Left colon (tissue), 2 donors: Measurements from ENCODE around the gene ZDHHC8. TPM values are rescaled to one million over a fixed set of nuclear protein-coding genes. Genes with fewer than 3 reads are reported as not detected.

ENCODE experiments used
- ATAC-seq: fragments of 200-7000 bp; cut with Tn5 transposase; one replicate; pipeline ENCODE4 v1.9.1; 2020; ENCODE audit warnings: mild to moderate bottlenecking, moderate library complexity
- DNase-seq, 2 donors: peaks; one replicate each; pipeline ENCODE4 v3.0.0-alpha.2; 2020
- intact Hi-C, 2 donors: fragments of 100-400 bp; cut with DNase I in 1 of 2; cut with micrococcal nuclease in 1 of 2; formaldehyde crosslinking; loops; one replicate each; pipeline versions ENCODE4 v1.11.2 to v1.14.0; 2022; cut with DNase I, micrococcal nuclease
- total RNA-seq, 2 donors: library from RNA; stranded (reverse); fragmentation: NEBNext Ultra II Directional; extraction: Animal tissue kit (Norgen Biotek cat#: 25700); gene quantifications; one replicate each; pipeline ENCODE4 v1.2.1, GENCODE V29; 2021
- donor health status: DM: no; HTN: no; CAD: no.
- donor health status: DM: yes; HTN: yes; CAD: no.

Gene ZDHHC8
- total RNA-seq, 2 donors from 2014 or later = 36.9 to 37.0 TPM

DNA sequence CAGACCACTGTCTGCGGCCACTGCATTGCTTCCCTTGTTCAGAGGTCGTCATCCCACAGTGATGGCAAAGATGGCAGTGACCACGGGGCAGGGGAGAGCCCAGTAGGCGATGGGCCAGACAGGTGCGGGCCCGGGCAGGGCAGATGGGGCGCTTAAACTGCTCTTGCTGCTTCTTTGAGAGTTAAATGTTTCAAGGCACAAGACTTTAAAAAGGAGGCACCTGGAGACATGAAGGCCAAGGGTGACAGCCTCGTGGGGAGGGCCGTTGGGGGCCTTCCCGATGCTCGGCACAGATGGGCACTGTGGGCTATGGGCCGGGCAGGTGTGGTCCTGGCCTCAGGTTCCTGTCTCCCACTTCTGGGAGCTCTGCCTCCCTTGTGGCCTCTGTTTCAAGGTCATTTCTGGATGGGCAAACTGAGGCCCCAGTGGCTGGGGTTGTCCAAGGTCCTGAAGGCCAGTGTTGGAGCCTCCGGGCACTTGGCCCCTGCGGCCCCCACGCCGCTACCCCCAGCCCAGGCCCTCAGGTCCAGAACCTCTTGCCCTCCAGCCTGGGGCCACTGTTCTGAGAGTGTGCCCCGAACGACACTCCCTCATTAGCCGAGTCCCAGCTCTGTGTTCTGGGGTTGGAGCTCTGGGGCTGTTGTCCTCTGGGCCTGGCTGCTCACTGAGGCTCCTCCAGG lies 36.2 kb downstream of the ZDHHC8 start:
- intact Hi-C loops = no loop called here
- ATAC-seq = no peak
- no peak for DNase-seq

DNA sequence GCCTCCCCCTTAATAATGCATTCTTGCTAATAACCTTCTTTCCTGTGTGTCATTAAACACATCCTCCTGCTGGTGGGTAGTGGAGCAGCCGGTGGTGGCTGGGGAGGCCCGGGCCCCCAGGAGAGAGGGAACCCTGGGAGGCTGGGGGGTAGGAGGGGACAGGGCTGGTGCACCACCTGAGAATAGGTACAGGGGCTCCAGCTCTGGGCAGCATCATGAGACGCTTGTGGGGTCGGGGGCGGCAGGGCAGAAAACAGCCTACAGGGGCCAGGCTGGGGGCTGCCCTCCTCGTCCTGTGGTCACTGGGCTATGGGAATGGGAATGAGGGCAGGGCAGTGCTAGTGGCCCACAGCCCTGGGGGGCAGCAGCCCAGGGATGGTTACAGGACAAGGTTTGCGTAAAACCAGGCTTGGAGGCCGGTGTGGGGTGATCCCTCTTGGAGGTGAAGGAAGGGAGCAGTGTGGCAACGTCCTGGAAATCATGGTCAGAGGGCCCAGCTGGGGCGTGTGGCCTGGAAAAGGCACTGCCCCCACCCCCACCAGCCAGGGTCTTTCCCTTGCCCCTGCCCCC lies 37.7 kb downstream of the ZDHHC8 start:
- intact Hi-C loops = no loop called here
- DNase-seq = no peak
- ATAC-seq = no peak

DNA sequence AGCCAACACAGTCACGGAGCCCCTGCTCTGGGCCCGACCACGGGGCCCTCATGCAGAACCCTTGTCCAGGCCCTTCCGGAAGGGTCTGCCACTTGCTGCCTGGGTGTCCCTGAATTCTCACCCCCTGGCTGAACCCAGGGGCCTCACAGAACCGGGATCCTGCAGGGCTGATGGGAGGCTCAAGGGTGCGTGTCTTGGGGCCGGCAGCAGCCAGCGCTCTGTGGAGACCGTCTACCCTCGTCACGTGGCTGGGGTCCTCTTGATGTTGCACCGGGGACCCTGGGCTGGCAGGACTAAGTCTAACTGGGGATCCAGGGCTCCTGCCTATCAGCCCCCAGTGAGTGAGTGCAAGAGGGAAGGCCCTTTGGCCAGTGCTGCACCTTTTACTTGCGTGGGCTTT lies 38.6 kb downstream of the ZDHHC8 start:
- ATAC-seq = no peak
- intact Hi-C loops = no loop called here
- DNase-seq = no peak

DNA sequence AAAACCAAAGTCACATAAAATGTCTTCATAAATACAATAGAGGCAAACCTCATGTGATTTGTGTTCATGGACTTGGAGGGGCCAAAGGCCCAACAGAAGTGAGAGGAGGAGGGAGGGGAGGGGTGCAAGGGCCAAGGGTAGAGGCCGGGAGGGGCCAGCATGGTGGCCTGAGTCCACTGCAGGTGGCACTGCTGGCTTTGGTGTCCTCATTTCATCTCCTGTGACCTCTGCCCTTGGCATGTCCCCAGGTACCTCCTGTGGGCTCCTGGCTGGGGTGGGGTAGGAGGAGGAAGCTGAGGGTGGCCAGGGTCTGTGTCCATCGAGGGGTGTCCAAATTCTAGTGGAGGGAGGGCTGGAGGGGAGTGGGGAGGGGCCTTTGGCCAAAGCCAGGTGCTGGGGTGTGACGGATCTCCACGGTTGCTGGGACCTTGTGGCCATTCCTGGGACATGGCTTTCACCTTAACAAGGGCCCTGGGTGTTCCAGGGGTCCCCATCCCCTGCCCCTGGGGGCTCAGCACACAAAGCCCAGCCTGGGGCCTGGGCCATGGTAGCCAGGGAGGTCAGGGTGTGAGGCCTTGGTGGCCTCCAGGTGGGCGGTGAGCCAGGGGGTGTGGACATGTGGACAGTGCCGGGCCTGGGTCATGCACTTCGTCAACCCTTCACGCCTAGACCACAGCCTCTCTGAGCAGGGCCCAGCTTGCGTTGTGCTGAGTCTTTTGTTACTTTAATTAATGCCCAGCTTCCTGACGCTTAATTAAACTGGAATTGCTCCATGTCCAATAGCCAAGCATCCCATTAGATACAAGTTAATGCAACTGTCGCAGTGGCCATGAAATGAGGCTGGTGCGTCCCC lies 39.9 kb downstream of the ZDHHC8 start:
- ATAC-seq (no peak), DNase-seq (no peak)
- intact Hi-C loops = no loop called here

DNA sequence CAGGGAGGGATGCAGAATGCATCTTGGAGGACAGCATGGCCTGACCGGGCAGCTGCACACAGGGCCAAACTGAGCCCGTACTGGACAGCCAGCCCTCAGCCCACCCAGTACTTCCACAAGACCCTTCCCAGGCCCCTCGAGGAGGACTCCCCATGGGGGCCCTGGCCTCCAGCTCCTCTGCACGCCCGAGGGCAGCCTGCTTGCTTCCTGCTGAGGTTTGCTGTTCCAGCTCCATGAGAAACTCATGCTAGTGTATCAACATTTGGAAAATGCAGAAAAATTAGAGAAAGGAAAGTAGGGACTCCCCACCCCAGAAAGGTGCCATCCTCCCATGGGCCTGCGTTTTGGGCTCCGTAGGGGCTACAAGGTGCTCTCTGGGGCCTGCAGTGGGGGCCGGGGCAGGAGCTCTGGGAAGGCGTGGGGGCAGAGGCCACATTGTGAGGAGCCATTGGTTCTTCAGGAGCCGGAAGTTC lies 40.6 kb downstream of the ZDHHC8 start:
- DNase-seq (no peak), ATAC-seq (no peak)

DNA sequence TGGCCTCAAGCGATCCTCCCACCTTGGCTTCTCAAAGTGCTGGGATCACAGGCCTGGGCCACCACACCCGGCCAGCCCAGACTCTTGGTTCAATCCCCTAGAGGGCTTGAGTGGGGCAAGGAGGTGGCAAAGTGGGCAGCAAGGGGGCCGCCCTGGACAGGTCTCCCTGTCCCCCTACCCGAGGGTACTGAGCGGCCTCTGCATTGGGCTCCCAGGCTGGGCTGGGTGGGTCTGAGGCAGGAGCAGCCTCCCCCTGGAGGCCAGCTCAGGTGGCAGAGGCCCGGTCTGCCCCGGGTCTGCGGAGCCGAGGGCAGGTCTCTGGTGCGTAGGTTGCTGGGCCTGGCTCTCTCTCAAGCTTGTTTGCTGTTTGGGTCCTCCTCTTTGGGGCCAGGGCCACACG lies 41.6 kb downstream of the ZDHHC8 start:
- intact Hi-C loops = no loop called here
- ATAC-seq (no peak), DNase-seq (no peak)

More for the DNA sequence above, 40.6 kb downstream of the ZDHHC8 start:
- intact Hi-C loops = no loop called here

DNA sequence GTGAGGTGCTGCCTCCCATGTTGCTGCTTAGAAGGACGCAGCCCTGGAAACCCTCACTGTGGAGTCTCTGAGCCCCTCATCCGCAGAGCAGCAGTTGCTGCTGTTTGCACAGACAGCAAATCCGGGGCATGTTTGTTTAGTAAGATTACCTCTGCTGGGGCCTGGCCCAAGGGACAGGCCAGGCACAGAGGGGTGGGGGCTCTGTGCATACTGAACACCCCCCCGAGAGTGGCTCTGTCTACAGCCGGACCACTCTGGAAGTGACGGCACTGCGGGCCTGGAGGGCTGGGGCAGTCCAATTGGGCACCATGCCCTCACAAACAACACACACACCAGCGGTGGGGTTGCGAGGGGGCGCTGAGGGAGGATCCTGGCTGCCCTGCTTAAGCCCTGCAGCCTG lies 42.2 kb downstream of the ZDHHC8 start:
- intact Hi-C loops = no loop called here
- DNase-seq (no peak), ATAC-seq (no peak)

DNA sequence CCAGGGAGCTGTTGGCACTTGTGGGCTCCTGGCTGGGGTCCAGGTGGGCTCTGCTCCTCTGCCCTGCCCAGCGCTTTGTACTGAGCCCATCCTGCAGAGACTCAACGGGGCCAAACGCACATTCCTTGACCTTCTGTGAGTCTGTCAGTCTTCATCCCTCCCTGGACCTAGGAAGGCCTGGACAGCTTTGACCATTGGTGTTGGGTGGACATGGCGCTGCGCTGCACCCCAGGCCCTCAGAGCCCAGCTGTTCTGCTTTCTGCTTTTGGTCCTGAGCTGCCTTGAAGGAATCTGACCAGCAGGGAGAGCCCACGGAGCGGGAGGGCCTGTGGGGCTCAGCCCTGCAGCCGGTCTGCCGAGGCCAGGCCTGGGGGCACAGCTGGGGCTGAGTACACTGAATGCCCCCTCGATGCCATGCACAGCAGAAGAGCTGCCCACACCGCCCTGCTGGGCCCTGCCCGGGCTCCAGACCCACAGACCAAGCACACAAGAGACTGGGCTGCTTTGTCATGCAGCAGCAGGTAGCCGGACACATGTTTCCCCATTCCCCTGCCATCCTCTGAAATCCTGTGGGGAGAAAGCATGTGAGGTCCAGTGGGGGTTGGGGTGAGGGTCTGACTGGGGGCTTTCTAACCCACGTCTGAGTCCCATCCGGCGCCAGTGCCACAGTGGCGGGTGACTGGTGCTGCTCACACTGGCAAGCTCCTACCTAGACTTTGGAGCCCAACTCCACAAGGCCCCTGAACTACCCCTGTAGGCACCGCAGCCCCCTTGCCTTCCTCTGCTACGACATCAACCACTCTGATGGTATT lies 43.4 kb downstream of the ZDHHC8 start:
- ATAC-seq (peak; percentile 56), DNase-seq (no peak)
- intact Hi-C loops = no loop called here

DNA sequence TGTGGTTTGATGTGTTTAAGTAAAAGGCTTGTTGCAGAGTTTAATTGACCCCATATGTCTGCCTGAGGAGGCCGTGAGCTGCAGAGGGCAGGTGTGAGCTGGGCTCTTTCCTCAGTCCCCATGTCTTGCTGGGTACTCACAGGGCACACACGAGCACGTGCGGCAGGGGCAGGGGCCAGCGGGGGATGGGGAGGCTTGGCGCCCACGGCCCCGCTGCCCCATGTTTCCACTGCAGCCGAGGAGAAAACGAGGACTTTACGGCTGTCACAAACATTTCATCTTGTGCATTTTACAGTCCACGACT lies 43.9 kb downstream of the ZDHHC8 start:
- intact Hi-C loops = no loop called here
- ATAC-seq (no peak), DNase-seq (no peak)

DNA sequence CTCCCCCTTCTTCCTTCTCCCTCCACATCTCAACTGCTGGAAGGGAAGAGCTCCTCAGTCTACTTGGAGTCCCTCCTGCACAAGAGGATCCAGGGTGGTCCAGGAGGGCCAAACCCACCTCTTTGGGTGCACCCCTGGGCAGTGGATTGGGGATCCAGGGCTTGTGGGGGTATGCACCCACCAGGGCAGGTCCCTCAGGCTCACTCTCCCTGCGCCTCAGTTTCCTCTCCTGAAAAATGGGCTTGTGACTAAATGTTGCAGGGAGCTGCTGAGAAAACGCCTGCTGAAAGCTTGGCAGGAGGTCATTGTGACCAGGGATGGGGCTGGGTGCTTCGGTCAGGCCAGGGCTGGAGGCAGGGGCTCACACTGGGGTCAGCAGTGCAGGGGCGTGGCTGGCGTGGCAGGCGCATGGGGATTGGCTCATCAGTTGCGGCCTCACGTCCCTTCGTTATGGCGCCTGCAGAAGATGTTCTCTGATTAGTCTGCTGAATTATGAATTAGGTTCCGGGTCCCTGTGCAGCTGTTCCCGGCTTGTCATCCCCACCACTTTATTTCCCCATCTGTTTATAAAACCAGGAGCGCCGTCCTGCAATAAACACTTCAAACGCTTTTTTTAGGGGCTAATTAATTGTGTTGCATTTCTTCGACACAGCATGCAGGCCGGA lies 44.9 kb downstream of the ZDHHC8 start:
- ATAC-seq = no peak
- no peak for DNase-seq
- intact Hi-C loops = no loop called here

DNA sequence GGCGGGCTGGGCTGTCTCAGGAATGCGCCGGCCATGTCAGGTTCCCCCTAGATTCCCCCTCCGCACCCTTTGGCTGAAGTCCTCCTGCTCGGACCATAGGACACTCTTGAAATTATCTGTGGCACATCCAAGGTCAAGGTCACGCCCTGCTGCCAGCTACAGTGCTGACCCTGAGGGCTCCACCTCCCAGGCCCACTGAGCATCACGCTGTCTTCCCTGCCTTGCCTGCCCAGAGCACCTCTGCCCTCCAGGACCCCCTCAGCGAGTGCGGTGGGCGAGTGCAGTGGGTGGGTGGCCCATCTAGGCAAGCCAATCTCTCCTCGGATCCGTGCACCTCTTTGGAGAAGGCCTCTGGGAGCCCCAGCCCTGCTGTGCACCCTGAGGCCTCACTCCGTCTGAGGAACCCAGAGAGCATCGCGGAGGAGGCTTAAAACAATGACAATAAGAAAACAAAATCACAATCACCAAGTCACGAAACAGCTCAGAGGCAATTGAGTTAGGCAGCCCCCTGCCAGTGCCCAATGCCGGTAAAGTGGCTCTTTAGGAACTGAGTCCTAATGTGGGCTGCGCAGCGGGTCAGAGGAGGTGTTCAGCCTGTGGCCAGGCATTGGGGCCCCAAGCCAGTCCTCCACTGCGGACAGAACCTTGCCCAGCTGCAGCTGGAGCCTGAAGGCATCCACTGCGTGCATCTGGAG lies 45.8 kb downstream of the ZDHHC8 start:
- intact Hi-C loops = no loop called here
- ATAC-seq = no peak
- no peak for DNase-seq

DNA sequence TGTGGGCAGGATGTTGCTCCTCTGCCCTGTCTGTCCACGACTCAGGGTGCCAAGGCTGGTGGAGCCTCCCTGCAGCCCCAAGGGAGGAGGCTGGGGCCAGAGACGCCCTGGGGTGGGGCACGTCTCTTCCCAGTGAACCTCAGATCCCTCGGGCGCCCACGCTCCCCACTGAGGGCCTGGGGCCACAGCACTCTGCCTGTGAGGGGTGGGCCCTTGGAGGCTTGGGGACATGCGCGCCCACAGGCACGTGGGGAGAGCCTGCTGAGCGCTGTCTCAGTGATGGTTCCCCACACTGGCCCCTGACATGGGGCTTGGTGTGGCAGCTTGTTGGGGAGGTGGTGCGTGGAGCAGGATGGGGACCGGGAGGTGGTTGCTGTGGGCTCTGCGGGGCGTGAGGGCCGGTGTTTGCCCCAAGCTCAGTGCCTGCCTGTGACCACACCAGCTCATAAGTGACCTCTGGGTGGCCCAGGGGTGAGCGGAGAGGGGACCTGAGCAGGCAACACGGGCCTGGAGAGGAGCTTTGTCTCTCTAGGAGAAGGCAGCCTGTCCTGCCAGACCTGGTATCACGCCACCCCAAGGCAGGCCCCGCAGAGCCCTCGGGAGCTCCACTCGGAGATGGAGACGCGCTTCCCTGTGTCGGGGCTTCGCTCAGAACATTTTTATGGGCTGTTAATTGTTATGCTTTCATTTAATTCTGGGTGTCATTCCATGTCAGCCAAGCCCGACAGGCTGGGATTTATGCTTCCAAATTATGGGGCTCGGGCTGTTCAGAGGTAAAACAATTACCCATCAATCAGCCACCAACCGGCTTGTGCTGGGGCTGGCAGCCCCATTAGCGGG lies 46.7 kb downstream of the ZDHHC8 start:
- ATAC-seq = no peak
- no peak for DNase-seq
- intact Hi-C loops = no loop called here

DNA sequence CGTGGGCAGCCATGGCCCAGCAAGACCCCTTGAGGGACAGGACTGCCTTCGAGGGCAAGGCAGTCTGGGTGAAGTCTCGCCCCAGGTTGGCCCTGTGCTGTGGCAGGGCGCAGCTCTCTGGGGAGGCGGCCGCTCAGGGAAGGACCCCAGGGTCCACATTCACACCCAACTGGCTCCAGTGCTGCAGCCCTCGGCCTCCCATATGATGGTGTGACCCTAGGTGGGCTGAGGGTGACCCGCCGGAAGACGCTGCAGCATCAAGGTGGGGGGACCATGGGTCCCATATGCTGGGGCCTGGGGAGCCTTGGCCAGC lies 47.3 kb downstream of the ZDHHC8 start:
- no peak for DNase-seq
- intact Hi-C loops = no loop called here
- ATAC-seq = no peak

DNA sequence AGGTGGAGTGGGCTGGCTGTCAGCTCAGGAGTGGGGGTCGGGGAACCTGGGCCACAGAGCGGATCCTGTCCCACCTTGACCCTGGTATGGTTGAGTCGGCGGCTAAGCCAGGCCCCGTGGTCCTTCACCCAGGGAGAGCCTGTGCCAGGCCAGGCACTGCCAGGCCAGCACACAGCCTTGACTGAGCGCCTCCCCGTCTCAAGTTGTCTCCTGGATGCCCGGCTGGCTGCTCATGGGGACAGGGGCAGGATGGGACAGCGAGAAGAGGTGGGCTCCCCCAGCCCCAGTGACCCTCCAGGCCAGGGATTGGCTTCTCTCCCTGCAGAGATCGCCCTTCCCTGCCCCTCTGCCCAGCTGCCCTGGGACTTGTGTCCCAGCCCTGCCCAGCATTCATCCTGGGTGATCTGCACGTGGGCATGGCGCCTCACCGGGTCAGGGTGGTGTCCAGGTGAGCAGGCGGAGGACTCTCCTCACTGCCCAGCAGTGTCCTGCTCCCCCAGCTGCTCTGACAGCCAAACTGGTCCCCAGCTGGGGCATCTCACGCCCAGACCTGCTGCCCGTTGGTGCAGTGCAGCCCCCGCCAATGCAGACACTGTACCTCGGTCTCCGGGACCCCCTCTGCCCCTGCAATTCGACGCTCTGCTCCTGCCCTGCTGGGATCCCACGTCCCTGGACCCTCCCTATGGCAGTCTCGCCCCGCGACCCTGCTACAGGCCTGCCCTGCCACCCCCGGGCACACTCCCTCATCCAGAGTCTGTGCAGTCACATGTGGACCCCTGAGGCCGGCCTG lies 48.0 kb downstream of the ZDHHC8 start:
- no peak for ATAC-seq
- DNase-seq = no peak
- intact Hi-C loops = no loop called here

DNA sequence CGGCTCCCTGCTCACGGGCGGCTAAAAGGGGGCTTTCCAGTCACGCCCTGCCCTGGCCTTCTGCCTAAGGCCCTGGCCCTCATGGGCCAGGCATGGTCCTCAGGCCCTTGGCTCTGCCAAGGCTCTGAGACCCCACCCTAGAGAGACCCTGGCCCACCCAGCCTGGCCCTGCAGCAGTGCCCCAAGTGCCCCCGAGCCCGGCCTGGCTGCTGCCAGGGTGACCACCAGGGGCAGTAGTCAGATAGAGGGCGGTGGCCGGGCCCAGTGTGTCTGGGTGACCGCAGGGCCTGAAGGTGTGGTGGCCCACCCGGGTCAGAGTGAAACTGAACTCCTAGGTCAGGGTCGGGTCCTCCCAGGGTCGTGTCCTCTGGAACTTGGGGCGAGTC lies 48.6 kb downstream of the ZDHHC8 start:
- DNase-seq = no peak
- ATAC-seq = no peak
- intact Hi-C loops = no loop called here

DNA sequence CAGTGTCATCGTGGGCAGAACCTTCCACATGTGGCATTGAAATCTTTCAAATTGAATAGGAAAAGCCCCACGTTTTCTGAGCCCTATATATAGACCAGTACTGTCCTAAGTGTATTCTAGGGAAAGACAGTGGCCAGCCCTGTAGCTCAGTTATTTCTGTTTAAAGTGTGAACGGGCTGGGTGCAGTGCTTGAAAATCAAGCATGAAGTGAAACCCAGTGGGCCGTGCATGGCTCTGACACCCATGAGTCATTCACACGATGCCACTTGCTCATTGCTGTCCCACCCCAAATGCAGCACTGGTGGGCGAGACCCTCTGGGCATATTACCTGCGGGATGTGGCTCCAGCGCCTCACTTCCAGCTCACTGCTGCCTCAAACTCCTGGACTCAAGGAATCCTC lies 49.0 kb downstream of the ZDHHC8 start:
- intact Hi-C loops = no loop called here
- DNase-seq (no peak), ATAC-seq (no peak)
